ENCODE data around the gene RNF148.

- no peak for TF ChIP-seq POLR2A (IDR thresholded peaks at IDR 0.05)
- no peak for TF ChIP-seq CTCF (IDR thresholded peaks at IDR 0.05)
- no peak for TF ChIP-seq POLR2AphosphoS5 (IDR thresholded peaks at IDR 0.05; ENCODE audit: insufficient read depth in 1 of 2, low read depth in 1 of 2)
Measured at GRCh38 chr7:122674502-122674901, 28.2 kb downstream of the RNF148 start.

All from vagina (tissue), 2 donors.